Ovary (tissue), 3 donors: Measurements from ENCODE around the gene PLXDC2.

Experiments used
- CTCF ChIP-seq, 3 donors: fragments of 450-650 bp in 2 of 3; fragments of 200-600 bp in 1 of 3; IDR thresholded peaks; one replicate each; pipeline versions ENCODE4 v1.5.1 to v1.8.0; 2016 to 2022; ENCODE audit warnings: antibody characterized with exemption in 3 of 3, mild to moderate bottlenecking in 1 of 3
- EP300 ChIP-seq: sonication (generic); formaldehyde crosslinking; IDR thresholded peaks from one replicate; pipeline ENCODE4 v1.6.1; 2017; ENCODE audit warnings: antibody characterized with exemption
- POLR2A ChIP-seq: fragments of 450-650 bp; IDR thresholded peaks from one replicate; pipeline ENCODE4 v1.6.1; 2017; ENCODE audit warnings: antibody characterized with exemption, mild to moderate bottlenecking, moderate library complexity
- donor health status: DM: no; HTN: no; CAD: no.

- TF ChIP-seq CTCF (IDR thresholded peaks at IDR 0.05) (no peak), EP300 (no peak), POLR2A (no peak)
Measured at GRCh38 chr10:19930936-19931893, 115.0 kb downstream of the PLXDC2 start.
